GM23338 (cell line): ENCODE data around the gene SYNDIG1. TPM values are rescaled to one million over a fixed set of nuclear protein-coding genes. Genes with fewer than 3 reads are reported as not detected.

ENCODE experiments used
- ATAC-seq: fragments of 200-7000 bp; cut with Tn5 transposase; 3 replicates; pipeline ENCODE4 v1.9.1; 2020
- DNase-seq: peaks from one replicate; pipeline ENCODE4 v3.0.0-alpha.2; 2015; ENCODE audit warnings: low spot score
- H2AFZ ChIP-seq: fragments of 200-600 bp; sonication (generic); 2 replicates; pipeline ENCODE4 v1.8.0; 2016; ENCODE audit warnings: antibody characterized with exemption, mild to moderate bottlenecking, moderate library complexity
- H3F3A ChIP-seq: fragments of 200-600 bp; sonication (generic); replicated peaks from 2 replicates; pipeline ENCODE4 v1.8.0; 2017; ENCODE audit warnings: antibody characterized with exemption, mixed run types, low read depth
- H3K27ac ChIP-seq: fragments of 200-600 bp; sonication (generic); 2 replicates; pipeline ENCODE4 v1.6.1; 2016; ENCODE audit warnings: low read depth
- H3K27me3 ChIP-seq: fragments of 200-600 bp; sonication (generic); 2 replicates; pipeline ENCODE4 v1.8.0; 2016; ENCODE audit warnings: mild to moderate bottlenecking, mixed run types, moderate library complexity; ENCODE audit not compliant: insufficient read depth
- H3K36me3 ChIP-seq: fragments of 200-600 bp; sonication (generic); 2 replicates; pipeline ENCODE4 v1.8.0; 2016; ENCODE audit warnings: mild to moderate bottlenecking; ENCODE audit not compliant: insufficient read depth
- H3K4me1 ChIP-seq: fragments of 200-600 bp; sonication (generic); 2 replicates; pipeline ENCODE4 v1.8.0; 2016; ENCODE audit warnings: mild to moderate bottlenecking, moderate library complexity; ENCODE audit not compliant: insufficient read depth
- H3K4me2 ChIP-seq: fragments of 200-600 bp; sonication (generic); 2 replicates; pipeline ENCODE4 v1.7.1; 2017; ENCODE audit warnings: mixed run types
- H3K4me3 ChIP-seq: fragments of 200-600 bp; sonication (generic); 2 replicates; pipeline ENCODE4 v1.6.1; 2016; ENCODE audit warnings: mixed run types
- H3K79me2 ChIP-seq: fragments of 200-600 bp; sonication (generic); replicated peaks from 2 replicates; pipeline ENCODE4 v1.8.0; 2017; ENCODE audit warnings: mild to moderate bottlenecking; ENCODE audit not compliant: insufficient read depth
- H3K9me2 ChIP-seq: fragments of 200-600 bp; sonication (generic); 2 replicates; pipeline ENCODE4 v1.8.0; 2017; ENCODE audit not compliant: insufficient read depth
- H4K20me1 ChIP-seq: fragments of 200-600 bp; sonication (generic); replicated peaks from 2 replicates; pipeline ENCODE4 v1.8.0; 2017; ENCODE audit warnings: mild to moderate bottlenecking; ENCODE audit not compliant: insufficient read depth
- H3K27ac Mint-ChIP-seq: 2 replicates; pipeline ENCODE4 v1.8.0; 2020; ENCODE audit warnings: inconsistent platforms, mild to moderate bottlenecking, moderate library complexity, mixed read lengths
- H3K27me3 Mint-ChIP-seq: 3 replicates; pipeline ENCODE4 v1.8.0; 2022; ENCODE audit warnings: low read depth, mild to moderate bottlenecking, moderate library complexity, mixed read lengths, inconsistent platforms; ENCODE audit not compliant: insufficient read depth, poor library complexity
- H3K36me3 Mint-ChIP-seq: 3 replicates; pipeline ENCODE4 v1.8.0; 2021; ENCODE audit warnings: low read depth, mild to moderate bottlenecking, inconsistent platforms, moderate library complexity, mixed read lengths
- H3K4me1 Mint-ChIP-seq: 3 replicates; pipeline ENCODE4 v1.8.0; 2020; ENCODE audit warnings: mild to moderate bottlenecking, inconsistent platforms, mixed read lengths
- H3K4me3 Mint-ChIP-seq: 3 replicates; pipeline ENCODE4 v1.8.0; 2021; ENCODE audit warnings: moderate library complexity, mild to moderate bottlenecking, inconsistent platforms, mixed read lengths
- H3K9me3 Mint-ChIP-seq: 3 replicates; pipeline ENCODE4 v1.8.0; 2020; ENCODE audit warnings: moderate library complexity, mild to moderate bottlenecking, inconsistent platforms, mixed read lengths
- CREB1 ChIP-seq: fragments of 250-450 bp; sonication (Bioruptor Pico); IDR thresholded peaks from 2 replicates; pipeline ENCODE4 v1.5.0; 2020; ENCODE audit warnings: low read depth, mild to moderate bottlenecking, moderate library complexity
- CTCF ChIP-seq, 2 experiments: fragments of 200-600 bp in 1 of 2; sonication (generic) in 1 of 2; conservative IDR thresholded peaks; 2 replicates each; pipeline versions ENCODE4 v1.5.1 to v1.6.1; 2016 to 2017; ENCODE audit warnings: antibody characterized with exemption in 2 of 2, low read depth in 2 of 2, mild to moderate bottlenecking in 2 of 2, moderate library complexity in 1 of 2
- ETS1 ChIP-seq: IDR thresholded peaks from 2 replicates; pipeline ENCODE4 v1.6.1; 2016; ENCODE audit warnings: antibody characterized with exemption
- EZH2 ChIP-seq: fragments of 200-600 bp; sonication (generic); IDR thresholded peaks from one replicate; pipeline ENCODE4 v1.8.0; 2017; ENCODE audit warnings: antibody characterized with exemption, mild to moderate bottlenecking, low read depth; ENCODE audit not compliant: unreplicated experiment
- EZH2phosphoT487 ChIP-seq: fragments of 200-600 bp; sonication (generic); IDR thresholded peaks from one replicate; pipeline ENCODE4 v1.8.1; 2018; ENCODE audit warnings: antibody characterized with exemption; ENCODE audit not compliant: unreplicated experiment
- JUNB ChIP-seq: IDR thresholded peaks from one replicate; pipeline ENCODE4 v1.6.1; 2016; ENCODE audit warnings: antibody characterized with exemption; ENCODE audit not compliant: unreplicated experiment
- NANOG ChIP-seq: IDR thresholded peaks from 2 replicates; pipeline ENCODE4 v1.6.1; 2016; ENCODE audit warnings: antibody characterized with exemption, borderline replicate concordance
- POLR2AphosphoS5 ChIP-seq: IDR thresholded peaks from 2 replicates; pipeline ENCODE4 v1.6.1; 2016; ENCODE audit warnings: antibody characterized with exemption, low read depth
- REST ChIP-seq: IDR thresholded peaks from one replicate; pipeline ENCODE4 v1.6.1; 2018; ENCODE audit warnings: antibody characterized with exemption; ENCODE audit not compliant: unreplicated experiment
- STAT1 ChIP-seq: IDR thresholded peaks from one replicate; pipeline ENCODE4 v1.6.1; 2016; ENCODE audit warnings: antibody characterized with exemption; ENCODE audit not compliant: unreplicated experiment
- ZNF114 ChIP-seq: fragments of 250-450 bp; sonication (Bioruptor Pico); IDR thresholded peaks from 2 replicates; pipeline ENCODE4 v1.5.0; 2020; ENCODE audit warnings: mild to moderate bottlenecking, moderate library complexity
- ZNF331 ChIP-seq: fragments of 250-450 bp; sonication (Bioruptor Pico); IDR thresholded peaks from 2 replicates; pipeline ENCODE4 v1.5.0; 2020; ENCODE audit warnings: low read depth, mild to moderate bottlenecking, moderate library complexity
- polyA plus RNA-seq: library from polyadenylated mRNA; unstranded; fragments of >200 nt; fragmentation: Nextera tagmentation; extraction: Ambion mirVana; gene quantifications from 2 replicates; pipeline ENCODE4 v1.2.1, GENCODE V29; 2016
- total RNA-seq: library from RNA; depleted of rRNA; stranded (reverse); fragments of >200 nt; shearing (Covaris generic); gene quantifications from 2 replicates; pipeline ENCODE4 v1.2.3, GENCODE V29; 2014

Gene SYNDIG1
- total and polyA plus RNA-seq, 2 experiments from 2014 or later: 2.8 to 4.8 TPM

- TF ChIP-seq ETS1 (no peak), POLR2AphosphoS5 (no peak), CTCF (conservative IDR thresholded peaks at IDR 0.05; ENCODE audit: low read depth in 2 of 2) (no peak), NANOG (no peak), STAT1 (no peak), ZNF331 (no peak), EZH2 (no peak), JUNB (no peak)
Observed at GRCh38 chr20:24646321-24646720, 176.9 kb downstream of the SYNDIG1 start (continued).

GRCh38 chr20:24647713-24648112 lies 178.3 kb downstream of the SYNDIG1 start:
- H3K4me1 Mint-ChIP-seq: no peaks in the 10 kb centered on the region
- Histone ChIP-seq H4K20me1 (no peaks in the 10 kb centered on the region), H3K27me3 (no peaks in the 10 kb centered on the region), H3K9me2 (no peaks in the 10 kb centered on the region), H3F3A (no peaks in the 10 kb centered on the region), H3K36me3 (no peaks in the 10 kb centered on the region), H3K4me3 (no peak overlapping the region), H2AFZ (no peak overlapping the region), H3K4me2 (no peak overlapping the region), H3K79me2 (no peaks in the 10 kb centered on the region), H3K27ac (no peak overlapping the region), H3K4me1 (no peaks in the 10 kb centered on the region)
- ATAC-seq: no peak
- no peaks in the 10 kb centered on the region for H3K27me3 Mint-ChIP-seq
- peaks cover 4% of the 10 kb centered on the region; the same call in 1 of the 3 replicates for H3K9me3 Mint-ChIP-seq
- no peak for DNase-seq
- H3K27ac Mint-ChIP-seq: no peak overlapping the region
- H3K36me3 Mint-ChIP-seq: no peaks in the 10 kb centered on the region
- no peak overlapping the region for H3K4me3 Mint-ChIP-seq
- TF ChIP-seq EZH2 (no peak), NANOG (no peak), EZH2phosphoT487 (no peak), ETS1 (no peak), ZNF331 (no peak), STAT1 (no peak), POLR2AphosphoS5 (no peak), ZNF114 (CRISPR knock-in tag) (no peak), REST (no peak), JUNB (no peak), CREB1 (CRISPR knock-in tag) (no peak)
